Activated CD8-positive, alpha-beta T cell treated with anti-CD3 and anti-CD28 coated beads for 36 hours (primary cell): ENCODE data around the gene MAPK6. TPM values are rescaled to one million over a fixed set of nuclear protein-coding genes. Genes with fewer than 3 reads are reported as not detected.
A peak's percentile ranks its signal among the peaks of the same experiment; 100 is the strongest.

ENCODE experiments used
- ATAC-seq: fragments of 200-7000 bp; cut with Tn5 transposase; one replicate; pipeline ENCODE4 v1.10.0; 2021; ENCODE audit warnings: mild to moderate bottlenecking, moderate library complexity
- CTCF ChIA-PET: fragments of 350-600 bp; sonication (Branson Sonifier 250); formaldehyde crosslinking; loops from one replicate; lab custom pipeline; 2021; ENCODE audit warnings: antibody characterized with exemption; lab: Charles Lee
- POLR2A ChIA-PET: fragments of 350-600 bp; sonication (Branson Sonifier 250); formaldehyde crosslinking; loops from one replicate; lab custom pipeline; 2021; ENCODE audit warnings: antibody characterized with exemption; lab: Charles Lee
- DNase-seq: peaks from one replicate; pipeline ENCODE4 v3.0.0-alpha.2; 2020
- H3K27ac Mint-ChIP-seq: one replicate; pipeline ENCODE4 v1.8.0; 2021; ENCODE audit warnings: mild to moderate bottlenecking, mixed read lengths
- H3K27me3 Mint-ChIP-seq: one replicate; pipeline ENCODE4 v1.8.0; 2021; ENCODE audit warnings: mixed read lengths
- H3K36me3 Mint-ChIP-seq: one replicate; pipeline ENCODE4 v1.8.0; 2021; ENCODE audit warnings: low read depth, mixed read lengths
- H3K4me1 Mint-ChIP-seq: one replicate; pipeline ENCODE4 v1.8.0; 2021; ENCODE audit warnings: low read depth, mixed read lengths
- H3K4me3 Mint-ChIP-seq: one replicate; pipeline ENCODE4 v1.8.0; 2021; ENCODE audit warnings: mild to moderate bottlenecking, moderate library complexity, mixed read lengths
- H3K9me3 Mint-ChIP-seq: one replicate; pipeline ENCODE4 v1.8.0; 2021; ENCODE audit warnings: mixed read lengths
- intact Hi-C: fragments of 100-400 bp; cut with micrococcal nuclease; formaldehyde crosslinking; loops from one replicate; pipeline ENCODE4 v1.10.0; 2022
- total RNA-seq, 2 experiments: library from RNA; stranded (reverse); gene quantifications; one replicate each; pipeline ENCODE4 v1.2.3, GENCODE V29; 2021
- TF ChIP-seq, protein P1 (sequence below): fragments of 200-600 bp; IDR thresholded peaks from one replicate; pipeline ENCODE4 v1.8.0; 2022; ENCODE audit warnings: antibody characterized with exemption, mild to moderate bottlenecking

The MAPK6 gene
- total RNA-seq, 2 experiments from 2014 or later: 40.5 to 42.2 TPM

DNA sequence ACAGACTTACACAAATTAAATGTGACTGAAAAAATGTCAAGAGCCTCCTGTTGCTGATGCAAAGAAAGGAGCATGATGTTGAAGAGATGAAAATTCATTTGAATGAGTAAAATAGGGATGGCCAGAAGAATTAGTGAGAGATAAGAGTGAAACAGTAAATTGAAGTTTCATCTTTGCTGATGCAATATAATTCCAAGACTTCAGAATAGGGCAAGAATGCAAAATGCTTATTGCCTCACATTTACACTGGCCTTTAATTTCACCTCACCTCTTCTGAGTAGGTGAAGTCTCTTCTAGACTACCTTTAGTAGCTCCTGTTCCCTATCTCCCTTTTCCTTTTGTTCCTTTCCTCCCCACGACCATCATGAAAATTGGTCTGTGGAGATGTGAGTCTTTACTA, 15.3 kb upstream of the MAPK6 start:
- intact Hi-C loops: no loop called here
- DNase-seq: no peak
- POLR2A ChIA-PET: interaction anchor here (0.7 to 4.7 kb wide), 2 partner anchors 16 to 119 kb away, joined by 3 to 30 read pairs; partner anchors contain the start of gene MAPK6
- no peak overlapping the region for H3K4me3 Mint-ChIP-seq
- H3K9me3 Mint-ChIP-seq: no peaks in the 10 kb centered on the region
- no peak overlapping the region for H3K27ac Mint-ChIP-seq
- H3K4me1 Mint-ChIP-seq: peaks cover 41% of the 10 kb centered on the region
- no peak for ATAC-seq
- TF ChIP-seq, protein P1, sequence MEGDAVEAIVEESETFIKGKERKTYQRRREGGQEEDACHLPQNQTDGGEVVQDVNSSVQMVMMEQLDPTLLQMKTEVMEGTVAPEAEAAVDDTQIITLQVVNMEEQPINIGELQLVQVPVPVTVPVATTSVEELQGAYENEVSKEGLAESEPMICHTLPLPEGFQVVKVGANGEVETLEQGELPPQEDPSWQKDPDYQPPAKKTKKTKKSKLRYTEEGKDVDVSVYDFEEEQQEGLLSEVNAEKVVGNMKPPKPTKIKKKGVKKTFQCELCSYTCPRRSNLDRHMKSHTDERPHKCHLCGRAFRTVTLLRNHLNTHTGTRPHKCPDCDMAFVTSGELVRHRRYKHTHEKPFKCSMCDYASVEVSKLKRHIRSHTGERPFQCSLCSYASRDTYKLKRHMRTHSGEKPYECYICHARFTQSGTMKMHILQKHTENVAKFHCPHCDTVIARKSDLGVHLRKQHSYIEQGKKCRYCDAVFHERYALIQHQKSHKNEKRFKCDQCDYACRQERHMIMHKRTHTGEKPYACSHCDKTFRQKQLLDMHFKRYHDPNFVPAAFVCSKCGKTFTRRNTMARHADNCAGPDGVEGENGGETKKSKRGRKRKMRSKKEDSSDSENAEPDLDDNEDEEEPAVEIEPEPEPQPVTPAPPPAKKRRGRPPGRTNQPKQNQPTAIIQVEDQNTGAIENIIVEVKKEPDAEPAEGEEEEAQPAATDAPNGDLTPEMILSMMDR: no peak
- H3K36me3 Mint-ChIP-seq: no peaks in the 10 kb centered on the region
- H3K27me3 Mint-ChIP-seq: no peaks in the 10 kb centered on the region
- CTCF ChIA-PET: interaction anchor here (0.8 to 2.1 kb wide), 3 partner anchors 12 to 176 kb away, joined by 3 to 7 read pairs (median 4); no protein-coding TSS in a partner anchor

GRCh38 chr15:52004806-52005205, 14.2 kb upstream of the MAPK6 start:
- Mint-ChIP-seq H3K9me3 (no peaks in the 10 kb centered on the region), H3K36me3 (no peaks in the 10 kb centered on the region), H3K27ac (no peak overlapping the region), H3K4me1 (peaks cover 46% of the 10 kb centered on the region), H3K4me3 (no peak overlapping the region), H3K27me3 (no peaks in the 10 kb centered on the region)
- CTCF ChIA-PET: interaction anchor here (1.1 to 1.4 kb wide), 2 partner anchors 13 to 74 kb away, joined by 4 read pairs; no protein-coding TSS in a partner anchor
- TF ChIP-seq, protein P1: no peak
- intact Hi-C loops: no loop called here
- ATAC-seq: no peak
- POLR2A ChIA-PET: interaction anchor here (4.7 kb wide), 1 partner anchor 15 kb away, joined by 30 read pairs; the partner anchor contains the start of gene MAPK6
- DNase-seq: no peak

DNA sequence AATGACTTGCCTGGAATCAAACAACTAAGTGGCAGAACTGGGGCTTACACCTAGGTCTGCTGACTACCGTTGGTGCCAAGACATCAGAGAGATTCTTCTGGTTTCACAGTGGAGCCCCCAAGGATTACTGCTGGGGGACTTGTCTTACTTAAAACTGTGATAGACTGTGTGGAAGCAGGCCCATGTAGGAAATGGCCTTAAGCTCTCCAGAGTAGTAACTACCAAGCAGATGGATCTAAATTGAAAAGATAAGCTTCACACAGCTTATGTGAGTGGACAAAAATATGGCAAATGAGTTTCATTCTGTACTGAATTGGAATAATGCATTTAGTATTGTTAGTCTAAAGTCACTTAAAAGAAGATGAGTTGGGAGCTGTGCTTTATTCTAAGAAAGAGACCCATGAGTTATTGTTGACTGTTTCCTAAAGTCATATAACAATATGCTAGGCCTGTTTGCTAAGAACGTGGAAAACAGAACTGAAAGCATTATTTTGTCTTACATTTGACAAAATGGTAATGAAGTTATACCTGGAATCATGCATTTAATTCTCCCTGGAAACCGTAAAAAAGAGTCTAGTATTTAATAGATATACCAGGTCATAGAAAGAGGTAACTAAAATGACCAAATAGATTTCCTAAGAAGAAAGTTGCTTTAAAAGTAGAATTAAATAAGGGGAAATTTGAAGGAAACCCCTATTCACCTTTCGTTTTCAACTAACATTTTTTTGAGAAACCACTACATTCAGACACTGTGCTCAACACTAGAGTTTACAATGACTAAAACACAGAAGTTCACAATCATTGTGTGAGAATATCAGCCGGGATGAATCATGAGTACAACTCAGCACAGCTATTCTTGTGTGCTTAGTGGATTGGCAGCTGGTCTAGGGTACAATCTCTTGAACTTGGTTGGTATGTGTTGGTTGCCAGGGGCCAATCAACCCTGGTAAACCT, 13.0 kb upstream of the MAPK6 start:
- TF ChIP-seq, protein P1: no peak
- Mint-ChIP-seq H3K27me3 (no peaks in the 10 kb centered on the region), H3K4me1 (peaks cover 50% of the 10 kb centered on the region), H3K36me3 (no peaks in the 10 kb centered on the region), H3K27ac (peak overlapping the region; percentile 80), H3K4me3 (peak overlapping the region; percentile 27), H3K9me3 (no peaks in the 10 kb centered on the region)
- intact Hi-C loops: no loop called here
- DNase-seq (peak; percentile 51), ATAC-seq (peak; percentile 89)
- ChIA-PET CTCF (interaction anchor here (1.0 to 1.4 kb wide), 4 partner anchors 14 to 73 kb away, joined by 3 to 5 read pairs (median 4); no protein-coding TSS in a partner anchor), POLR2A (interaction anchor here (0.7 to 4.7 kb wide), 2 partner anchors 11 to 14 kb away, joined by 3 to 30 read pairs; partner anchors contain the start of gene MAPK6)

DNA sequence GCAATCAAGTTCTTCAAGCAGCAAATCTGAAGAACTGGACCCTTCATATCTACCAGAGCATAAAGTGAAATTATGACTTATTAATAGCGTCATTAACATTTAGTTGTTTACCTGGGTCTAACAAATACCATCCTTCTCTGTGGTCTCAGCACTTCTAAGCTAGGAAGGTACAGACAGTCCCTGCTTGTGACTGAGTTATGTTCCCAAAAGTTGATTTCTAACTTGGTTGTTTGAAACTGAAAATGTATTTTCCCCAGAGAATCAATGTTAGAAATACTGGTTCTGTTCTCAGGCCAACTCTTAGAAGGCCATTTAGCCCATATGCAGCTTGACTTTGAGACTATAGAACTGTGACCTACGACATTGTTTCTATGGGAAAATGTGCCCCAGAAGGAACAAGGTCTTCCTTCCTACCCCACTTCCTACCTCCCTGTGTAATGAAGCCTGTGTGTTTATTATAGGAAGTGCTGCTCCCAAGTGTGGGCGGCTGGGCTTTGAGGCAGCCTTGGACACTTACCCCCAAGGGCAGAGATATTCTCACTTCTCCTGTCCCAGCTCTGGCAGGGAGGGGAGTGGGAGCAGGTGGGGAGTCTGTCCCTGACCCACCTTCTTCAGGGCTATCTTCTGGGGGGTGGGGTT, 12.2 kb upstream of the MAPK6 start:
- Mint-ChIP-seq H3K36me3 (no peaks in the 10 kb centered on the region), H3K4me3 (no peak overlapping the region), H3K27ac (peak overlapping the region; percentile 80), H3K4me1 (peaks cover 58% of the 10 kb centered on the region), H3K9me3 (no peaks in the 10 kb centered on the region), H3K27me3 (no peaks in the 10 kb centered on the region)
- TF ChIP-seq, protein P1: no peak
- no peak for DNase-seq
- intact Hi-C loops: no loop called here
- ATAC-seq: peak; percentile 4
- CTCF ChIA-PET: interaction anchor here (0.6 to 1.8 kb wide), 4 partner anchors 19 to 63 kb away, joined by 3 to 4 read pairs (median 4); no protein-coding TSS in a partner anchor
- POLR2A ChIA-PET: interaction anchor here (4.7 kb wide), 1 partner anchor 13 kb away, joined by 30 read pairs; the partner anchor contains the start of gene MAPK6
